DMS 273 (cell line): ENCODE measurements around the gene SORCS3.

Experiments used
- DNase-seq: peaks from one replicate; lab custom pipeline; 2025; ENCODE audit not compliant: unreplicated experiment; lab: John Stamatoyannopoulos, UW

Gene SORCS3

DNA sequence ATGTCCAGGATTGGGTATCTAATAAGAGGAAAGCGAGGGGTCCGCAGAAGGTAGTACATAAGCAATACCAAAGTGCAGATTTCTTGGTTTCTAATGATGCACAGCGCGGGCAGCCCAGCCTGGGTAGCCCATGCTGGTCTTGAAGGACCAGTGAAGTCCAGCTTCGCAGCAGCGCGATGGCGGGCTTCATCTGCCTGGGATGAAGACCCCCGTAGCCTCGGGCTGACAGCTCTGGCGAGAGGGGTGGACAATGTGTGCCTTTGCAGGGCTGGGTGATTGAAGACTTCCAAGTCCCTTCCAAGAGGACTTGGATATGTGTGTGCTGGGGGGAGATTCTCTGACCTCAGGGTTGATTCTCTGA is 2.2 kb downstream of the SORCS3 start:
- no peak for DNase-seq

- DNase-seq = no peak
These were observed 5.1 kb downstream of the SORCS3 start for GRCh38 chr10:104646146-104646545.

- no peak for DNase-seq
These were observed 7.3 kb downstream of the SORCS3 start for GRCh38 chr10:104648421-104648820.

- peak; percentile 1 for DNase-seq
These were observed 9.0 kb downstream of the SORCS3 start for GRCh38 chr10:104650072-104650471.

- no peak for DNase-seq
These were observed 9.7 kb downstream of the SORCS3 start for GRCh38 chr10:104650635-104651331.

GRCh38 chr10:104657036-104657435 is 15.9 kb downstream of the SORCS3 start:
- DNase-seq = no peak

- DNase-seq = no peak
These were observed 16.4 kb downstream of the SORCS3 start for GRCh38 chr10:104657457-104657856.

GRCh38 chr10:104658067-104658466 is 17.0 kb downstream of the SORCS3 start:
- DNase-seq = no peak

GRCh38 chr10:104659809-104660208 is 18.7 kb downstream of the SORCS3 start:
- no peak for DNase-seq

- no peak for DNase-seq
These were observed 22.0 kb downstream of the SORCS3 start for GRCh38 chr10:104663076-104663475.

DNA sequence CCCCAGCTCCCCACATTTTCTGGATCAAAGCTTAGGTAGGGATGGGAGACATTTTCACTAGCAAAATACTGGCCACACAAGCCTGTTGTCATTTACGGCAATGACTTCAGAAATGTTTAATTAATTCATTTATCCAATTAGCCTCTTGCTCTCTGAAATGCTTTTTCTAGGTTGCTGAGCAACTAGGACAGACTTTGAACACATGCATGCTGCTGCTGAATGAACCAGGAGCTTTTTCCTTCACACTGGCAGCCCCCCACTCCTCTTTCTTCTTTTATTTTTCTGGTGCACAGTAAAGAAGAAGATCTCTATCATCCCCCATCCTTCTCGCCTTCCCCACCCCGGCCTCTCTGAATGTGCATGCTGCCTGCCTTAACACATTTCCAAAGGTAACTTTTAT is 22.5 kb downstream of the SORCS3 start:
- DNase-seq = no peak

DNA sequence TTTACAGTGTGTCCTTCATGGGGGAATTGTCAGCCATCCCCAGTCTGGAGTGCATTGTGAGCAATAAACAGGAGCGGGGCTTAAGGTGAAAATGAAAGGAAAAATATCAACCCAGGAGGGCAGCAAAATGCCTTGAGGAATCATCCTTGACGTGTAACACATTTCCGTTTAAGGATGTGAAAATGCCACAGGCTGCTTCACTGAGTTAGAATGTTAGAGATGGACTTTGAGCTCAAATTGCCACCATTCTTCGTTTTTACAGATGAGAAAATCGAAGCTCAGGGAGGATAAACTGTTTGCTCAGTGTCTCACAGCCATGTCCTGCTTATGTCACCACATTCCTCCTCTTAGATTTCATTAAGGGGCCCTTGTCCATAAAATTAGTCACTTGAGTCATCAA is 23.1 kb downstream of the SORCS3 start:
- DNase-seq = no peak

DNA sequence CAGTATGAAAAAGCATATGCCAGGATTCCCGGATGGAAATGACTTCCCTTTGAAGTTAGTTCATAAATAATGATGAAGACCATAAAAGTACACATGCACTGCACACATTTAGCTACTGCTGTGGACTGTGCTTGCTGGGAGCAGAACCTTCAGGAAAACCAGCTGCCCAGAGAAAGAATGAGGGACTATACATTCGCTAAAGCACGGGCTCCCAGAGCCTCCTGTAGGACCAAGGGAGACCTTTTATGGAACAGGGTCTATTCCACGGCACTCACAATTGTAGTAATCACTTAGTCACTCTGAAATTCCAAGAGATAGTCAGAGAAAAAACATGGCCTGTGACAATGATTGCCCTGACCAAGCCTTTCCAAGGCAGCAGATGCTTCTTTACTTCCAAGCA is 24.1 kb downstream of the SORCS3 start:
- no peak for DNase-seq

GRCh38 chr10:104666106-104666505 is 25.0 kb downstream of the SORCS3 start:
- DNase-seq = no peak

DNA sequence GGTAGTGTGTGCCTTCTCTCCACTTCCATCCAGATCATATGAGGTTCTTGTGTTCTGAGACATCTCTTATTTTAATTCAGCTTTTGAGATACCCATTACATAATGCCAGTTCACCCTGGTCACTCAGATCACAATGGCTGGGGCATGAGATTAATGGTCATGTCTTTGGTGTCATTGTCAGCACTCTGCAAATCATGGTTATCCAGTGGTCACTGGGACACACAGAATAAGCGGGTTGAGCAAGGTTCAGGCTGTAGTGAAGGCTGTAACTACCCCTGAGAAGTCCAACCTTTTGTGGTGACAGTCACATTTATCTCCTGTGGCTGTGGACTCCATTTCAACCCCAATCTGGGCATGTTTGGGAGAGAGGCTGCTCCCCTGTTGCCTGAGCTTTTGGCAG is 35.8 kb downstream of the SORCS3 start:
- no peak for DNase-seq

DNA sequence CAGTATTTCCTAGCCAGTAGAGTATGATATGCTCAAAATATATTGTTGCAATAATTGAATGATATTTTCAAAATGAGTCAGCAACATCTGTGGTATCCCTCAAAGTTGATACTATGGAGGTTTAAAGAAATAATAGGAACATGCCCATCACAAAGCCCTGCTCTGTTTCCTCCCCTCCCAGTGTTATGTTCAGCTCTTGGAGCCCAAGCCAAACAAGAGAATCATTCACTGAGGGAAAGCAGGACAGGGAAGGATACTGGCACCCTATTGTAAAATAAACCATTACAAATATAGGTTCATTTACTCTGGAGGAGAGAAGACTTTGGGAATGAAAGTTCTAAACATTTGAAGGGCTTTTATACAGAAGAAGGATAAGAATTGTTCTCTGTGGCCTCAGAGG is 37.6 kb downstream of the SORCS3 start:
- no peak for DNase-seq

GRCh38 chr10:104680467-104681401 is 39.6 kb downstream of the SORCS3 start:
- DNase-seq = peak; percentile 45

GRCh38 chr10:104681485-104681884 is 40.4 kb downstream of the SORCS3 start:
- no peak for DNase-seq

- no peak for DNase-seq
These were observed 42.5 kb downstream of the SORCS3 start for GRCh38 chr10:104683567-104683966.

DNA sequence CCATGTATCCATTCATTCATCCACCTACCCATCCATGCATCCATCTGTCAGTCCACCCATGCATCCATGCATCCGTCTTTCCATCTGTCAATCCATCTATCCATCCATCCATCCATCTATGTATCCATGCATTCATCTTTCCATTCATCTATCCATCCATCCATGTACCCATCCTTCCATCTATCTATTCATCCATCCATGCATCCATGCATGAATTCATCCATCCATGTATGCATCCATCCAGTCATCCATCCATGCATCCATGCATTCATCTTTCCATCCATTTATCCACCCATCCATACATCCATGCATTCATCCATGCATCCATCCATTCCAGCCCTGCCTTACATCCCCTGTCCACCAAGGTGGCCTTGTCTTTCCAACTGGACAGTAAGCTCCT is 45.7 kb downstream of the SORCS3 start:
- DNase-seq = no peak

DNA sequence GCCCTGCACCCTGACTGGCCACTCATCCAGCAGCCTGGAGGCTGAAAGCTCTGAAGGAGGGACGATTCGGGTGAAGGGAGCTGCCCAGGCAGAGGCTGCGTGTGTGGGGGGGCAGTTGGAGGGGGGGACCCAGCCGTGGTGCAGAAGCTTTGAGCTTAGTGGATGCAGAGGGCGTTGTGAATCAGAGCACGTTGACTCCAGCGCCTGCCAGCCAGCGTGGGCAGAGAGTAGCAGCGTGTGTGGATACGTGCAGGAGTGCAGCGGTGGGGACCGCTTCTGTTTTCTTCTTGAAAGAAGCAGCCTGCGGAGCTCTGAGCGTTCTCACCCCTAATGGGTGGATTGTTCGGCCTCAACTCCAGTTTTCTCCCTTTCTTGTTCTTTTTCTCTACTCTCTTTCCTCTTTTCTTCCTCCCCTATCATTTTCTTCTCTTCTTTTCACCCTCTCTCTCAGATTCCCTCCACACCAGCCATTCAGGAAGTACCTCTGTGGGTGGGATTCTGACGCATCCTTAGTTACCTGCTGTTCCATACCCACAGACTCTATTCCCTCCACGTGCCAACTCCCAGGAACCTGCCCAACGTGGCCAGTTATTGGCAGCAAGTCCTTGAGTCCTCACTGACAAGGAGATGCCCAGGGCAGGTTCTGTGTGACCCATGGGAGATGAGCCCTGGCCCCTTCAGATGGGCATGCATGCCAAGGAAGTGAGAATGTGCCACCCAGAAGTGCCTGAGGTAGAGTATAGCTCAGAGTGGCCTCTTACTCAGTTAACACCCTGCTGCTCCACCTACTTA is 47.4 kb downstream of the SORCS3 start:
- DNase-seq = no peak

GRCh38 chr10:104689105-104689504 is 48.0 kb downstream of the SORCS3 start:
- DNase-seq = no peak
